Liver (tissue), 9 donors: ENCODE results near the gene TESK2. TPM values are rescaled to one million over a fixed set of nuclear protein-coding genes. Genes with fewer than 3 reads are reported as not detected.

Source experiments
- DNase-seq: peaks from one replicate; pipeline ENCODE4 v3.0.0-alpha.2; 2017; ENCODE audit warnings: low spot score
- H3K27ac ChIP-seq, 2 donors: one replicate each; pipeline ENCODE4 v1.7.0; 2013; ENCODE audit warnings: inconsistent platforms in 2 of 2, low read length in 2 of 2, control low read depth in 1 of 2, low read depth in 1 of 2, mild to moderate bottlenecking in 1 of 2
- H3K27me3 ChIP-seq, 4 donors: one replicate each; pipeline versions ENCODE4 v1.6.1 to v1.7.0; 2013; ENCODE audit warnings: low read length in 3 of 4, inconsistent platforms in 1 of 4, mild to moderate bottlenecking in 1 of 4, moderate library complexity in 1 of 4; ENCODE audit not compliant: control insufficient read depth in 4 of 4, insufficient read depth in 4 of 4
- H3K36me3 ChIP-seq, 4 donors: one replicate each; pipeline versions ENCODE4 v1.6.1 to v1.7.0; 2013; ENCODE audit warnings: low read length in 3 of 4, mild to moderate bottlenecking in 3 of 4, low read depth in 1 of 4, moderate library complexity in 1 of 4; ENCODE audit not compliant: control insufficient read depth in 4 of 4, insufficient read depth in 3 of 4
- H3K4me1 ChIP-seq, 4 donors: one replicate each; pipeline versions ENCODE4 v1.6.1 to v1.7.0; 2013; ENCODE audit warnings: low read length in 3 of 4, mild to moderate bottlenecking in 3 of 4, moderate library complexity in 1 of 4; ENCODE audit not compliant: control insufficient read depth in 4 of 4, insufficient read depth in 4 of 4
- H3K4me3 ChIP-seq, 3 donors: one replicate each; pipeline versions ENCODE4 v1.6.1 to v1.7.0; 2013; ENCODE audit warnings: low read length in 3 of 3, control low read depth in 1 of 3, low read depth in 1 of 3, mild to moderate bottlenecking in 1 of 3
- H3K9ac ChIP-seq, 2 donors: one replicate each; pipeline ENCODE4 v1.7.0; 2013; ENCODE audit warnings: low read length in 2 of 2, mild to moderate bottlenecking in 2 of 2, moderate library complexity in 2 of 2, control low read depth in 1 of 2, low read depth in 1 of 2
- H3K9me3 ChIP-seq, 4 donors: one replicate each; pipeline versions ENCODE4 v1.6.1 to v1.7.0; 2013; ENCODE audit warnings: low read length in 3 of 4; ENCODE audit not compliant: control insufficient read depth in 4 of 4
- ATF3 ChIP-seq: IDR thresholded peaks from 2 replicates; pipeline ENCODE4 v1.6.1; 2016; ENCODE audit warnings: antibody characterized with exemption
- CTCF ChIP-seq: fragments of 150-350 bp; IDR thresholded peaks from 2 replicates; pipeline ENCODE4 v1.5.1; 2017; ENCODE audit warnings: improper control_type of control experiment, low read depth, low read length; ENCODE audit not compliant: missing input control
- EGR1 ChIP-seq, 2 donors: IDR thresholded peaks; 2 replicates each; pipeline ENCODE4 v1.6.1; 2016 to 2018; ENCODE audit warnings: antibody characterized with exemption in 2 of 2, low read depth in 2 of 2
- FOXA1 ChIP-seq: IDR thresholded peaks from 2 replicates; pipeline ENCODE4 v1.6.1; 2016; ENCODE audit warnings: antibody characterized with exemption
- FOXA2 ChIP-seq: IDR thresholded peaks from 2 replicates; pipeline ENCODE4 v1.6.1; 2016; ENCODE audit warnings: antibody characterized with exemption
- HNF4A ChIP-seq, 2 donors: conservative IDR thresholded peaks; 2 replicates each; pipeline ENCODE4 v1.6.1; 2016; ENCODE audit warnings: antibody characterized with exemption in 2 of 2, mild to moderate bottlenecking in 2 of 2
- HNF4G ChIP-seq: IDR thresholded peaks from 2 replicates; pipeline ENCODE4 v1.6.1; 2016; ENCODE audit warnings: antibody characterized with exemption
- NR2F2 ChIP-seq: IDR thresholded peaks from 2 replicates; pipeline ENCODE4 v1.6.1; 2016; ENCODE audit warnings: antibody characterized with exemption
- RAD21 ChIP-seq, 2 donors: IDR thresholded peaks; 2 replicates each; pipeline ENCODE4 v1.6.1; 2016; ENCODE audit warnings: antibody characterized with exemption in 2 of 2, mild to moderate bottlenecking in 2 of 2
- REST ChIP-seq: IDR thresholded peaks from 2 replicates; pipeline ENCODE4 v1.6.1; 2016; ENCODE audit warnings: antibody characterized with exemption, mild to moderate bottlenecking
- RXRA ChIP-seq, 2 donors: IDR thresholded peaks; 2 replicates each; pipeline ENCODE4 v1.6.1; 2017 to 2018; ENCODE audit warnings: antibody characterized with exemption in 2 of 2, mild to moderate bottlenecking in 1 of 2
- TAF1 ChIP-seq: conservative IDR thresholded peaks from 2 replicates; pipeline ENCODE4 v1.6.1; 2016; ENCODE audit warnings: antibody characterized with exemption, mild to moderate bottlenecking
- YY1 ChIP-seq: IDR thresholded peaks from 2 replicates; pipeline ENCODE4 v1.6.1; 2016; ENCODE audit warnings: antibody characterized with exemption, mild to moderate bottlenecking
- ZBTB33 ChIP-seq: IDR thresholded peaks from 2 replicates; pipeline ENCODE4 v1.6.1; 2016; ENCODE audit warnings: antibody characterized with exemption
- WGBS: extraction: QIAGEN DNeasy Blood & Tissue Kit; methylation state at CpG from one replicate; pipeline ENCODE4 v1.1.7; 2013; 5-methylcytosine and 5-hydroxymethylcytosine counted together
- polyA plus RNA-seq, 2 donors: library from polyadenylated mRNA; stranded (reverse) in 1 of 2; unstranded in 1 of 2; fragments of 200-250 nt in 1 of 2; fragments of >200 nt in 1 of 2; fragmentation: Nextera tagmentation in 1 of 2; extraction: Ambion mirVana in 1 of 2; gene quantifications; one replicate each; pipeline versions ENCODE4 v1.2.1 to v1.2.3, GENCODE V29; 2013 to 2015
- total RNA-seq, 2 donors: library from RNA; depleted of rRNA; stranded (reverse); fragments of >200 nt; gene quantifications; one replicate each; pipeline ENCODE4 v1.2.3, GENCODE V29; 2014
- donor health status: healthy.
- donor health status: healthy.
- donor health status: healthy.
- donor health status: healthy.
- donor health status: healthy.

TESK2 gene
- total and polyA plus RNA-seq, 4 donors = 2.4 to 8.2 (median 5.2) TPM

- Histone ChIP-seq H3K27ac (no peak overlapping the region), H3K36me3 (peaks cover 0 to 6% (median 1%) of the 10 kb centered on the region in 4 donors), H3K9me3 (no peaks in the 10 kb centered on the region), H3K4me3 (no peak overlapping the region), H3K27me3 (no peaks in the 10 kb centered on the region), H3K9ac (no peak overlapping the region), H3K4me1 (no peaks in the 10 kb centered on the region)
- WGBS = 98% methylated on average over 2 of the region's 2 CpGs
- TF ChIP-seq FOXA2 (no peak), TAF1 (no peak), HNF4A (conservative IDR thresholded peaks at IDR 0.05) (no peak), HNF4G (no peak), RXRA (IDR thresholded peaks at IDR 0.05) (no peak), CTCF (no peak), RAD21 (IDR thresholded peaks at IDR 0.05) (no peak), REST (no peak), EGR1 (IDR thresholded peaks at IDR 0.05; ENCODE audit: low read depth in 2 of 2) (no peak), NR2F2 (no peak)
- no peak for DNase-seq
Observed at GRCh38 chr1:45421935-45422334, 69.0 kb downstream of the TESK2 start.

GRCh38 chr1:45414746-45415145 is 76.2 kb downstream of the TESK2 start:
- H3K27ac ChIP-seq = no peak overlapping the region
- H3K9ac ChIP-seq = no peak overlapping the region
- no peaks in the 10 kb centered on the region for H3K36me3 ChIP-seq
- H3K27me3 ChIP-seq = no peaks in the 10 kb centered on the region
- H3K4me1 ChIP-seq = peaks cover 0 to 7% (median under 1%) of the 10 kb centered on the region in 4 donors
- 82% methylated on average over 6 of the region's 6 CpGs for WGBS
- no peaks in the 10 kb centered on the region for H3K9me3 ChIP-seq
- no peak for TF ChIP-seq FOXA1
- TF ChIP-seq NR2F2 = no peak
- TF ChIP-seq TAF1 = no peak
- no peak for TF ChIP-seq ATF3
- no peak for TF ChIP-seq YY1
- no peak for TF ChIP-seq HNF4G
- no peak for TF ChIP-seq ZBTB33
- TF ChIP-seq FOXA2 = no peak
- no peak for TF ChIP-seq REST
- TF ChIP-seq EGR1 (IDR thresholded peaks at IDR 0.05; ENCODE audit: low read depth in 2 of 2) = no peak
- no peak for TF ChIP-seq HNF4A (conservative IDR thresholded peaks at IDR 0.05)
- H3K4me3 ChIP-seq = no peak overlapping the region
- no peak for DNase-seq
